Stimulated activated naive B cell treated with anti-CD40 and anti-IgM and Interleukin-4, amounts not matched to agents 10 μg/mL and 1 μg/mL and 100 μg/mL, for 72 hours (primary cell): ENCODE results near the gene PTPRN2.
A peak's percentile ranks its signal among the peaks of the same experiment; 100 is the strongest.
"Not testable (repeated sequence)": the region's sequence is repeated elsewhere in the genome, so short reads cannot be mapped to it uniquely, and the experiment has no call there.

Experiments
- ATAC-seq, 2 donors: fragments of 150-1000 bp; cut with Tn5 transposase; replicated peaks; 2 replicates each; pipeline ENCODE4 v1.10.0; 2021; ENCODE audit warnings: moderate library complexity in 1 of 2
- DNase-seq: peaks from one replicate; pipeline ENCODE4 v3.0.0; 2021
- H3K27ac Mint-ChIP-seq: one replicate; pipeline ENCODE4 v1.8.0; 2022; ENCODE audit warnings: mild to moderate bottlenecking, mixed read lengths
- H3K27me3 Mint-ChIP-seq, 2 donors: one replicate each; pipeline ENCODE4 v1.8.0; 2022; ENCODE audit warnings: mixed read lengths in 2 of 2
- H3K36me3 Mint-ChIP-seq, 2 donors: one replicate each; pipeline ENCODE4 v1.8.0; 2022; ENCODE audit warnings: mixed read lengths in 2 of 2, mild to moderate bottlenecking in 1 of 2
- H3K4me1 Mint-ChIP-seq, 2 donors: one replicate each; pipeline ENCODE4 v1.8.0; 2022; ENCODE audit warnings: mixed read lengths in 2 of 2, mild to moderate bottlenecking in 1 of 2
- H3K4me3 Mint-ChIP-seq, 2 donors: one replicate each; pipeline ENCODE4 v1.8.0; 2022; ENCODE audit warnings: mild to moderate bottlenecking in 2 of 2, mixed read lengths in 2 of 2, moderate library complexity in 1 of 2
- H3K9me3 Mint-ChIP-seq, 2 donors: one replicate each; pipeline ENCODE4 v1.8.0; 2022; ENCODE audit warnings: mixed read lengths in 2 of 2, mild to moderate bottlenecking in 1 of 2

Gene PTPRN2

GRCh38 chr7:157736341-157736740, 851.3 kb downstream of the PTPRN2 start:
- H3K27ac Mint-ChIP-seq, result no peak overlapping the region
- no peaks in the 10 kb centered on the region for H3K36me3 Mint-ChIP-seq
- H3K4me1 Mint-ChIP-seq, result peaks cover 0 to 2% of the 10 kb centered on the region in 2 donors
- peaks cover 0 to 3% of the 10 kb centered on the region in 2 donors for H3K9me3 Mint-ChIP-seq
- DNase-seq (no peak), ATAC-seq (no peak)
- peaks cover 2 to 5% of the 10 kb centered on the region in 2 donors for H3K27me3 Mint-ChIP-seq
- no peak overlapping the region for H3K4me3 Mint-ChIP-seq

GRCh38 chr7:157735826-157736225, 851.8 kb downstream of the PTPRN2 start:
- no peak overlapping the region for H3K4me3 Mint-ChIP-seq

DNA sequence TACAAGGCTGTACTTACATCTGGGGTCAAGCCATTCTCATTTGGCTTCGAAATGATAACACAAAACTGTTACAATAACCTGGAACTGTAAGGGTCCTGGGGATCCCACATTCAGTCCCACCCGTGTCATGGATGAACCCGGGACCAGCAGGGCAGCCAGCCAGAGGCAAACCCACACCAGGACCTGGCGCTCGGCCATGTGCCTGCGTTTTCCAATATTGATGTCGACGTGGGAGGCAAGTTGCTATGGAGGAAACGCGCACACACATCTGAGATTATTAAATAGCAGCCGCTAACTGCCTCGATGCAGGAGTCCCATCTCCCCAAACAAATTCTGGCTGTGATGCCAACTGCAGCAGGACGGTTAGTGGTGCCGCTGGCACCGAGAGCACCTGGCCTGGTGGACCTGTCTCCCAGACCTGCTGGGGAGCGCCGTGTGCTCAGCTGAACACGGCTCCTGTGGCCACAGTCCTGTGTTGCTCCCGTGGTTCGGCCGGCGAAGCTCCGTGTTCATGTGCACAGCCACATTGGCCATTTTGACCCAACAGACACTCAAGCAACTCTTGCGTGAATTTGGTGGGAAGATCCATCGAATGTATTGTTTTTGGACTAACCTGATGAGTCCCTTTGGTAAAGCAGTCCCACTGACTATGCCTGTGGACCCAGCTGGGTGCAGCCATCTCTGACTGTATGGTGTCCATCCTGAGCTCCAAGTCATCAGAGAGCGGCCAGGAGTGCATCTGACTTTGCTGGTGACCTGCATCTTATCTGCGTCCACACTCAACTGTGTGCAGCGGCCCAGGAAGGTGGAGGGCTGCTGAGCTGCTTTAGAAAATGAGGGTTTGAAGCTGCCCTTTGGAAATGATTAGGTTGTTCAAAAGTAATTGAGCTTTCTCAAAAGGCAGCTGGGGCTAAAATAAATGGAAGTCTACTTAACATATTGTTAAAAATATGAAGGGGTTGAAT, 852.7 kb downstream of the PTPRN2 start:
- no peak overlapping the region for H3K27ac Mint-ChIP-seq
- H3K36me3 Mint-ChIP-seq, result no peaks in the 10 kb centered on the region
- H3K4me3 Mint-ChIP-seq, result no peak overlapping the region
- peaks cover 0 to 6% of the 10 kb centered on the region in 2 donors for H3K9me3 Mint-ChIP-seq
- DNase-seq (no peak), ATAC-seq (no peak)
- peaks cover 0 to 2% of the 10 kb centered on the region in 2 donors for H3K4me1 Mint-ChIP-seq
- H3K27me3 Mint-ChIP-seq, result peaks cover 0 to 5% of the 10 kb centered on the region in 2 donors

More at GRCh38 chr7:157735826-157736225, 851.8 kb downstream of the PTPRN2 start:
- peaks cover 0 to 2% of the 10 kb centered on the region in 2 donors for H3K4me1 Mint-ChIP-seq
- H3K27me3 Mint-ChIP-seq, result peaks cover 0 to 5% of the 10 kb centered on the region in 2 donors
- no peaks in the 10 kb centered on the region for H3K36me3 Mint-ChIP-seq
- ATAC-seq (no peak), DNase-seq (no peak)
- H3K9me3 Mint-ChIP-seq, result peaks cover 0 to 5% of the 10 kb centered on the region in 2 donors
- no peak overlapping the region for H3K27ac Mint-ChIP-seq

DNA sequence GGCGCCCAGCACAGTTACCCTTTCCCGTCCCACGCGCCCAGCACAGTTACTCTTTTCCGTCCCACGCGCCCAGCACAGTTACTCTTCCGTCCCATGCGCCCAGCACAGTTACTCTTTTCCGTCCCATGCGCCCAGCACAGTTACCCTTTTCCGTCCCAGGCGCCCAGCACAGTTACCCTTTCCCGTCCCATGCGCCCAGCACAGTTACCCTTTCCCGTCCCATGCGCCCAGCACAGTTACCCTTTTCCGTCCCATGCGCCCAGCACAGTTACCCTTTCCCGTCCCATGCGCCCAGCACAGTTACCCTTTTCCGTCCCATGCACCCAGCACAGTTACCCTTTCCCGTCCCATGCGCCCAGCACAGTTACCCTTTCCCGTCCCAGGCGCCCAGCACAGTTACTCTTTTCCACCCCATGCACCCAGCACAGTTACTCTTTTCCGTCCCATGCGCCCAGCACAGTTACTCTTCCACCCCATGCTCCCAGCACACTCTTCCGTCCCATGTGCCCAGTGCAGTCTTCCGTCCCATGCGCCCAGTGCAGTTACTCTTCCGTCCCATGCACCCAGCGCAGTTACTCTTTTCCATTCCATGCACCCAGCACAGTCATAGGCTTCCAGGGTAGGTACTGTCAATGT, 853.7 kb downstream of the PTPRN2 start:
- not testable (repeated sequence) for H3K27ac Mint-ChIP-seq, H3K27me3 Mint-ChIP-seq, DNase-seq, H3K4me1 Mint-ChIP-seq, H3K36me3 Mint-ChIP-seq, ATAC-seq, H3K9me3 Mint-ChIP-seq, H3K4me3 Mint-ChIP-seq

DNA sequence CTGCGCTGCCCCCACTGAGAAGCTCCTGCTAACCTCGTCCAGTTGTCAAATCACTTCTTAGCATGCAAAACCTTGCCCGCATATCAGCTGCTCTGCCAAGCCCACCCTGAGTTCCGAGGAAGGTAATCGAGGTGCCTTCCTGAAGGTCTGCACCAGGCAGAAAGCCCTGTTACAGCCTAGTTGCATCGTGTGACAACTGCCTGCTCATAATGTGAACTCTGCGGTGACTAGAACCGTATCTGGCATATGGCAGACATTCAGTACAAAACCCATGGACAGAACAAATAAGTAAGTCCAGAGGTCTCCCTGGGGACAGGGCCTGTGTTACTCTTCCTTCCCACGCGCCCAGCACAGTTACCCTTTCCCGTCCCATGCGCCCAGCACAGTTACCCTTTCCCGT, 856.5 kb downstream of the PTPRN2 start:
- DNase-seq (no peak), ATAC-seq (no peak)
- H3K4me1 Mint-ChIP-seq, result no peaks in the 10 kb centered on the region
- no peak overlapping the region for H3K4me3 Mint-ChIP-seq
- no peaks in the 10 kb centered on the region for H3K27me3 Mint-ChIP-seq
- no peak overlapping the region for H3K27ac Mint-ChIP-seq
- no peaks in the 10 kb centered on the region for H3K36me3 Mint-ChIP-seq
- peaks cover 0 to 6% of the 10 kb centered on the region in 2 donors for H3K9me3 Mint-ChIP-seq

DNA sequence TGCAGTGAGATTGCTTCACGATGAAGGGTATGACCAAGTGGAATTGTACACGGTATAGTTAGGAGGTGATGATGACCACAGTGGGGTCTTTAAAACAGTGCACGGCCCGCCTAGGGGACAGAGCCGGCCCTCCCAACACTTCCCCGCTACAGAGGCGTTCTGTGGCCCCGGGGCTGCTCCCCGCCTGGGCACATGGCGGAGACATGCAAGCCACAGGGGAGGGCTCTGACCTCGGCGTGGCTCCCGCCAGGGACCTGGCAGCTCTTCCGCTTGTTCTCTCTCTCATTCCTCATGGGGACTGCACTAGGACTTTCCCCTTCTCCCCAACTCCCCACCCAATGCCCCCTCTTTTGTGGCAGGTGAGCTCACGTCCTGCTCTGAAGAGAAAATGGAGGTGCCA, 857.0 kb downstream of the PTPRN2 start:
- ATAC-seq, result no peak
- Mint-ChIP-seq H3K27me3 (no peaks in the 10 kb centered on the region), H3K27ac (no peak overlapping the region), H3K4me3 (no peak overlapping the region), H3K36me3 (no peaks in the 10 kb centered on the region), H3K9me3 (peaks cover 0 to 6% of the 10 kb centered on the region in 2 donors), H3K4me1 (no peaks in the 10 kb centered on the region)
- DNase-seq, result no peak

- Mint-ChIP-seq H3K36me3 (no peaks in the 10 kb centered on the region), H3K27ac (no peak overlapping the region), H3K4me1 (no peaks in the 10 kb centered on the region), H3K4me3 (no peak overlapping the region), H3K9me3 (peaks cover 0 to 6% of the 10 kb centered on the region in 2 donors), H3K27me3 (no peaks in the 10 kb centered on the region)
- no peak for DNase-seq
- ATAC-seq, result no peak
Measured at GRCh38 chr7:157729566-157729965, 858.1 kb downstream of the PTPRN2 start.

GRCh38 chr7:157727964-157728615, 859.5 kb downstream of the PTPRN2 start:
- no peaks in the 10 kb centered on the region for H3K4me1 Mint-ChIP-seq
- H3K27me3 Mint-ChIP-seq, result peaks cover 4 to 11% of the 10 kb centered on the region in 2 donors
- H3K4me3 Mint-ChIP-seq, result no peak overlapping the region
- no peaks in the 10 kb centered on the region for H3K36me3 Mint-ChIP-seq
- H3K9me3 Mint-ChIP-seq, result peaks cover 0 to 3% of the 10 kb centered on the region in 2 donors
- ATAC-seq (peak in 1 of 2 donors; percentile 27), DNase-seq (no peak)
- H3K27ac Mint-ChIP-seq, result no peak overlapping the region

DNA sequence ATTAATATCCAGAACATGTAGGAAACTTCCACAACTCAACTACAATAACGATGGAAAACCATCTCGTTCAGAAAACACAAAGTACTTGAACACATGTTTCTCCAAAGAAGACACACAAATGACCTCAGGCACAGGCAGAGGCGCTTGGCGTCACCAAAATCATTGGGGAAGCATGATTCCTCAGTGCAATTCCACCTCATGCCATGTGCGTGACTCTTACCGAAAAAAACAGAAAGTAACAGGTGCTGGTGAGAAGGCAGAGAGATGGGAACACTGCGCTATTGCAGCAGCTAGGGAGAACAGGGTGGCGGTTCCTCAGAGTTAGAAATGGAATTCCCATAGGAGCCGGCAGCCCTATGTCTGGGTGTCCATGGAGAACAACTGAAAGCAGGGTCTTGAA, 860.9 kb downstream of the PTPRN2 start:
- peaks cover 0 to 3% of the 10 kb centered on the region in 2 donors for H3K9me3 Mint-ChIP-seq
- ATAC-seq (no peak), DNase-seq (no peak)
- H3K4me3 Mint-ChIP-seq, result no peak overlapping the region
- no peaks in the 10 kb centered on the region for H3K4me1 Mint-ChIP-seq
- peaks cover 4 to 11% of the 10 kb centered on the region in 2 donors for H3K27me3 Mint-ChIP-seq
- no peak overlapping the region for H3K27ac Mint-ChIP-seq
- no peaks in the 10 kb centered on the region for H3K36me3 Mint-ChIP-seq

GRCh38 chr7:157725312-157725711, 862.3 kb downstream of the PTPRN2 start:
- not testable (repeated sequence) for H3K27ac Mint-ChIP-seq, ATAC-seq
- H3K27me3 Mint-ChIP-seq, result peaks cover 4 to 11% of the 10 kb centered on the region in 2 donors

DNA sequence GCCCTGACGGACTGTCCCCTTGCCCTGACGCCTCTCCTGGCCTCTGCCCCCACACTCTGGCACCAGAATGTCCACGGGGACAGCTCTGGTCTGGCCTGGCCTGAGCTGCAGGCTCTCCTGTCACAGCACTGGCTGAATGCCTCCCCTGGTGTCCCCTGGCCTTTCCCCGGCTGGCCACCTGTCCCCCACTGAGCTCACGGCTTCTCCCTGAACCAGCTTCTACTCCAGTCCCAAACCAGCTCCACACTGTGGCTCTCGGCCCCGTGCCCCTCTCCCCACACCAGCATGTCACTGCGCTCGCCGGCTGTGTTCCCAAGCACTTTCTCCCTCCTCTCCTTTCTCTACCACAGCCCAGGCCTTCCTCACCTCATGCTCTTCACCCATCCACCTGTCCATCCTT, 864.4 kb downstream of the PTPRN2 start:
- Mint-ChIP-seq H3K9me3 (no peaks in the 10 kb centered on the region), H3K27me3 (peaks cover 4 to 11% of the 10 kb centered on the region in 2 donors), H3K4me3 (no peak overlapping the region), H3K36me3 (no peaks in the 10 kb centered on the region), H3K27ac (no peak overlapping the region), H3K4me1 (no peaks in the 10 kb centered on the region)
- ATAC-seq (no peak), DNase-seq (no peak)

More at GRCh38 chr7:157725312-157725711, 862.3 kb downstream of the PTPRN2 start:
- H3K4me1 Mint-ChIP-seq, H3K36me3 Mint-ChIP-seq, DNase-seq, H3K9me3 Mint-ChIP-seq, H3K4me3 Mint-ChIP-seq: not testable (repeated sequence)

DNA sequence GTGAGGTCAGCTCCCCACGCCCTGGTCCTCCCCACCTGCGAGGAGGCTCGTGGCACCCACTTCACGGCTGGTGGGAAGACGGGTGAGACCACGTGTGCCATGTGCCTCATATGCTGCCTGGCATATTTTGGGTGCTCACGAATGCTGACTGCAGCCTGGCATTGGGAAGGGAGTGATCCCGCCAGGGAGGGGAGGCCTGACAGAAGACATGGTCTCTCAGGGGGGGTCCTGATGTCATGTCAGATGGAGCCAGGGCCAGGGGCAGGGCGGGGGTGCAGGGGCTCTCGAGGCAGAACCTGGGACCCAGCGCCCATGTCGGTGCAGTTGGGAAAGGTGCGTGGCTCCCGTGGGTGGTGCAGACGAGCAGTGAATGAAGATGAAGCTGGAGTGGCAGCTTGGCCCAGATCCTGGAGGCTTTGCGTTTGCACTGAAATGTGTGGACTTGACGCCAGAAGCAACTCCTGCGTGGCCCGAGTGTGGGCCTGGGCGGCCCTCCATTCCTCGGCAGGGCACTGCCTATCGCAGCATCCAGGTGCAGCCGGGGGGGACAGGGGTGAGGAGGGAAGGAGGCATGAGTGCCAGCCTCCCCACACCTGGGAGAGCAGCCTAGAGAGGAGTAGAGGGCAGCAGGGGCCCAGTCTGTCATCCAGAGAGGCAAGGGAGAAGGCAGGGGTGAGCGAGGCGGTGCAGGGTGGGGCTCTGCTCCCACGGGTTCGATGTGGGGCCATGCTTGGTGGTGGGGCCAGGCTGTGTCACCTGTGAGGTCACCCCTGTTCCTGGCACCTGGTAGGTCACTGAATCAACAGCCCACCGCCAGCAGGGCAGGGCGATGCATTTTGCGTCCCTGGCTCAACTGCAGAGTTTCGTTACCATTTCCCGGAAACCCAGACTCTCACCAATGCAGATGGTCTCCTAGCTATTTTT, 865.2 kb downstream of the PTPRN2 start:
- H3K4me1 Mint-ChIP-seq, result no peaks in the 10 kb centered on the region
- peaks cover 4 to 11% of the 10 kb centered on the region in 2 donors for H3K27me3 Mint-ChIP-seq
- ATAC-seq, result no peak
- no peaks in the 10 kb centered on the region for H3K36me3 Mint-ChIP-seq
- H3K27ac Mint-ChIP-seq, result no peak overlapping the region
- H3K9me3 Mint-ChIP-seq, result no peaks in the 10 kb centered on the region
- H3K4me3 Mint-ChIP-seq, result no peak overlapping the region
- no peak for DNase-seq

DNA sequence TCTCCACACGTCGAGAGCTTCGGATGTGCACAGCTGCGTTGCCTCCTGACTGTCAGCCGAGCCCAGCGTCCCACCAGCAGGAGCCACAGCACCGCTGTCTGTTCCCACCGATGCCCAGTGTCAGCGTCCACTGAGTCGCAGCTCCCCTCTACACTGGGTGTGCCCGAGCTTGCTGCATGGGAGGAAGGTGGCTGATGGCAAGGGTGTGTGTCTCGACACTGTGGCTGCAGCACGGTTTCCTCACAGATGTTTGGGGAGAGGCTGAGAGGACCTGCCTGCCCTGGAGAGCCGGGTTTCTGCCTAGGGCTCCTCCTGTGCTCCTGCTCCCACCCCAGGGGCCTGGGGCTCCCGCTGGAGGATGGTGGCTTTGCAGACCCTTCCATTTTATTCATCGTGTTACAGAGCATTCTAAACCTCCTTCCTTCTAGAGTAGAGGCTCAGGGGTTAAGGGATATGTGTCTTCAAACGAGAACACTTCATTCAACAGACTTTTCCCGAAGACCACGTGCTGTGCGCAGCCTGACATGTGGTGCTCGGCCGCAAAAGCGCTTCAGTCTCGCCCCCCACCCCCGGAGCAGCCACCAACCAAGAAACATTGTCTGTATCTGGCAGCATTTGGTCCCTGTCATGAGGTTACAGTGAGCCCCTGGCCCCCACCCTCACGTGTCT, 866.0 kb downstream of the PTPRN2 start:
- Mint-ChIP-seq H3K27me3 (peaks cover 4 to 11% of the 10 kb centered on the region in 2 donors), H3K27ac (no peak overlapping the region), H3K9me3 (no peaks in the 10 kb centered on the region), H3K36me3 (no peaks in the 10 kb centered on the region), H3K4me1 (no peaks in the 10 kb centered on the region), H3K4me3 (no peak overlapping the region)
- DNase-seq (no peak), ATAC-seq (no peak)
